Activated T-cell treated with anti-CD3 and anti-CD28 coated beads for 24 hours (primary cell): ENCODE data around the gene CHST9.
"Not testable (repeated sequence)": the region's sequence is repeated elsewhere in the genome, so short reads cannot be mapped to it uniquely, and the experiment has no call there.

Experiments used
- DNase-seq: peaks from one replicate; pipeline ENCODE4 v3.0.0-alpha.2; 2020; ENCODE audit warnings: low read depth

CHST9 gene

GRCh38 chr18:27171993-27172392 is 13.1 kb downstream of the CHST9 start:
- no peak for DNase-seq

DNA sequence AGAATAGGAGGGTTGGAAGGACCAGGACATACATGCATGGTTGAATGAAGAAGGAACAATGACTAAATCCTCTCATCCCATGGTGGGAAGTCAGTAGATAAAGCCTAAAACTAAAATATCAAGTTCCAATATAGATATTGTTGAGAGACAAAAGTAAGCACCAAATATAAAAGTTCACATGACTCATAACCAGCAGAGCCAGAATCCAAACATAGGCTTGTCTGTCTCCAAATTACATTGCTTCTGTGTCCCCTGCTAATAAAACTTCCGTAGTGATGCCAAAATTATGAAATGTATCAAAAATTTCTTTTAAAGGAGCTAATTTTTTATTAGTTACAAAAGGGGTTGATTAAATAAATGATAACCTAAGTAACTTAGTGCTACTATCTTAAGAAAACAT is 19.7 kb downstream of the CHST9 start:
- DNase-seq = no peak

DNA sequence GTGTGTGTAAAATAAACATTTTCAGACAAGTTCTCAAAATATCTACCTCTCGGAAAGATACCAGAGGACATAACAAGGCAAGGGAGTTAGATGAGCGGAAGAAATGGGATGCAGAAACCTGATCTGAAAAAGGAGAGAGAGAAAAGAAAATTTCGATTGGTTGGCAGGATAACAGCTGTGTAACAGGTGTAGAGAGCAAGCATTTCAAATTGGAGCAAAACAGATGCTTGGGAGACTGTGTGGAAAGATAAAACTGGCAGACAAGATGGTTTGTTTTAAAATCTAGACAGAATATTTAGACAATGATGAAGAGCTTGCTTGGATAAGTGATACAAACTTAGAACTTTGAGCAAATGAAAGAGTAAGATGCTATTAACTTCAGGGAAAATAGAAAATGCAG is 20.2 kb downstream of the CHST9 start:
- no peak for DNase-seq

GRCh38 chr18:27163197-27163716 is 21.9 kb downstream of the CHST9 start:
- DNase-seq = not testable (repeated sequence)

DNA sequence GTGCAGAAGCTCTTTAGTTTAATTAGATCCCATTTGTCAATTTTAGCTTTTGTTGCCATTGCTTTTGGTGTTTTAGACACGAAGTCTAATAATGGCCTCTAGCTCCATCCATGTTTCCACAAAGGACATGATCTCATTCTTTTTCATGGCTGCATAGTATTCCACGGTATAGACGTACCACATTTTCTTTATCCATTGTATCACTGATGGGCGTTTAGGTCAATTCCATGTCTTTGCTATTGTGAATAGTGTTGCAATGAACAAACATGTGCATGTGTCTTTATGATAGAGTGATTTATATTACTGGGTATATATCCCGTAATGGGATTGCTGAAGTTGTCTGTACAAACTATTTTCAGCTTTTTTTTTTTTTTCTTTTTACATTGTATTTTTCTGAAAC is 35.9 kb downstream of the CHST9 start:
- not testable (repeated sequence) for DNase-seq

GRCh38 chr18:27144672-27145071 is 40.4 kb downstream of the CHST9 start:
- DNase-seq = no peak

DNA sequence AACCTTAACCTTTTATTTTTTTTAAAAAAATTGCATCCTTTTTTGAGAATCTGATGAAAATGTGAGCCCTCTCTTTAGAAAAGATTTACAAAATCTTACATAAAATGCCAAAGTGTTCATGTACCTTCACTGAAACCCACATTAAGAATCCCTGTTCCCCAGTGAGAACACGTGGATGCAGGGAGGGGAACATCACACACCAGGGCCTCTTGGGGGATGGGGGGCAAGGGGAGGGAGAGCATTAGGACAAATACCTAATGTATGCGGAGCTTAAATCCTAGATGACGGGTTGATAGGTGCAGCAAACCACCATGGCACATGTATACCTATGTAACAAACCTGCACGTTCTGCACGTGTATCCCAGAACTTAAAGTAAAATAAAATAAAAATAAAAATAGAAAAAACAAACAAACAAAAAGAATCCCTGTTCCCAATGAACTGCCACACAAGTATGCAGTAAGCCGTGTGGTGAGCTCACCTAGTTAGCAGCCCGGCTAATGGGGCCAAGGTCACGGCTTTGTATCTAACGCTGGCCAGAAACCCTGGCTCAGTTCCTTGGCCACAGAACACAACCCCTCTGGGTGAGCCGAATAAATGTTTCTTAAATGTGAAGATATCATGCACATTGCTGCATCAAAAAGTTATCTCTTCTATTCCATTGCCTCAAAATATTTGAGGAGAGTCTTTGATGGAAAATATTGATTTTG is 41.4 kb downstream of the CHST9 start:
- DNase-seq = no peak

GRCh38 chr18:27142891-27143290 is 42.2 kb downstream of the CHST9 start:
- DNase-seq = no peak

DNA sequence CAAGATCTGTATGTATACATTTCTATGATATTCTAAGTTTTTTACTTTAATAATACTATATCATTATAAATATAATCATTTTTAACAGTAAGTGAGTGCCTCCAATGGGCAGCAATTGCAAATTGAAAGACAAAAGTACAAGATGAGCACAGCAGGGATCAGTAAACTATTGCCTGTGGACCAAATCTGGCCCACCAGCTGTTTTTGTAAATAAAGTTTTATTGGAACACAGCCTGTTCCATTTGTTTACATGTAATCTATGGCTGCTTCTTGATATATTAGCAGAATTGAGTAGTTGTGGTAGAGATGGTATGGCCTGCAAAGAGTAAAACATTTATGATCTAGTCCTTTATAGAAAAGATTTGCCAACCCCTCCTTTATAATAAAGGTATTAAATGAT is 43.2 kb downstream of the CHST9 start:
- no peak for DNase-seq

DNA sequence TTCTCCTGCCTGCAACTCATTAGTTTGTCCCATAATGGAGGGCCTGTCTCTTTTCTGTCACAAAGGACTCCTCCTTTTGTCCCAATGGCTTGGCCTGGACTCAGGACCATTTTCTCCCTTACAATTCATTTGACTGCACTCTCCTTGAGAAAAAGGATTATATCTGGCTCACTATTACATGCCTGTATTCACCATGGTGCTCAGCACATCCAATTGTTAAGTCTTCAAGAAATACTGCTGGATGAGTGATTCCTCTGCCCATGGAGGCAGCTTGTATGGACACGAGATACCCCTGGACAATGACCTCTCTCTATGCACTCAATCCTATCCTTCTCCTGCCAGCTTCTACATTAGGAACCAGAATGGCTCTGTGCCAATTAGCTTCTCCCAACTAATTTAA is 47.0 kb downstream of the CHST9 start:
- no peak for DNase-seq

DNA sequence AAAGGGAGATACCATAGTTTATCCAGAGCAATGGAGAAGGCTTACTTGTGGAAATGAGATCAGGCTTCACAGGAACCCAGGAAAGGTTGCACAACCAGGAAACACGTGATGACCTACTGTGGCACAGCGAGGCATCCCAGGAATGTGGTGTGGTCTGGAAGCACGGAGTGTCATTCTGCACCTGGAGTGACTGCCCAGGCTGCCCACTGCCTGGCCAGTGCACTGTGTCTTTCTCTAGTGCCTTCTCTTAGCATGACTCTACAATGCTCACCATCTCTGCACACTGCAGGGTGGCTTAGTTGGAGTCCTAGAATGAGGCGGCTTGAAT is 48.9 kb downstream of the CHST9 start:
- DNase-seq = no peak

DNA sequence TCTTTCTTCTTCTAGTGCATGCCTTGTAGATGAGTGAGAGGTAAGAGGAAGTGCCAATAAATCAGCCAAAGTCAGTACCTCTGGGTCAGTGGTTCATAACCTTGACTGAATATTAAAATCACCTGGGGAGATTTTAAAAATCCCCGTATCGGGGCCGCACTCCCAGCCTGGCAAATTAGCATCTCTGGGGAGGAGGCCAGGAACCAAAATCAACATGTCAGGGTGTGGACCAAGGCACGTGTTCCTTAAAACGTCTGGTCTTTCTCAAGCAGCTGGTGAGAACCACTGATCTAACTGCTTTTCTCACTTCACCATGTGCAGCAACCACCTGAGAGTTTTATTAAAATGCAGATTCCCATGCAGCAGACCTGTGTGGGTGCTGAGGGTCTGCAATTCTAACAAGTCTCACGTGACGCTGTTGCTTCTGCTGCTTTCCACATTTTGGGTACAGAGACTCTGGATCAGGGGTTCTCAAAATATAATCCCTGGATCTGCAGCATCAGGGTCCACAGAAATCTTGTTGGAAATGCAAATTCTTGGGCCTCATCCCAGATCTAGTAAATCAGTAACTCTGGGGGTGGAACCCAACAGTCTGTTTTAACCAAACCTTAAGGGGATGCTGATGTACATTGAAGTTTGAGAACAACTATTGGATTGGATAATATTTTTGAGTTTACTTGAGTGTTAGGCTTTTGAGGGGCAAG is 49.5 kb downstream of the CHST9 start:
- DNase-seq = no peak

GRCh38 chr18:27130065-27130630 is 55.0 kb downstream of the CHST9 start:
- DNase-seq = no peak

DNA sequence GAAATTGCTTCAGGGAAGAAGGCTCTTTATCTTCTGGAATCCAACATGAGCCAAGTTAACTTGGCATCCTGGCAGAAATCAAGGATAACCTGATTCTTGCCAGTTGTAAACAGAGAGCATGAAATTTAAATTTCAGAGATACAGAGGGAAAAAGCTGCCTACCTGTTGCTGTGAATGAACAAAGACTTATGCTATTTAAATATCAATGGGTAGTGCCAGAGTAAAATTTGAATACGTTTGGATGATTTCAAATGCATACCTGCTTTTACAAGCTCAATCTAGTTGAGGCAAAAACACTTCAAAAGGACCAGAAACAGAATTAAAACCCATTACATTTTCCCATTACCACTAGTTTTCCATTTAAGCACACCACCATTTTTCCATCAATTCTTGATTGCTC is 60.9 kb downstream of the CHST9 start:
- no peak for DNase-seq

DNA sequence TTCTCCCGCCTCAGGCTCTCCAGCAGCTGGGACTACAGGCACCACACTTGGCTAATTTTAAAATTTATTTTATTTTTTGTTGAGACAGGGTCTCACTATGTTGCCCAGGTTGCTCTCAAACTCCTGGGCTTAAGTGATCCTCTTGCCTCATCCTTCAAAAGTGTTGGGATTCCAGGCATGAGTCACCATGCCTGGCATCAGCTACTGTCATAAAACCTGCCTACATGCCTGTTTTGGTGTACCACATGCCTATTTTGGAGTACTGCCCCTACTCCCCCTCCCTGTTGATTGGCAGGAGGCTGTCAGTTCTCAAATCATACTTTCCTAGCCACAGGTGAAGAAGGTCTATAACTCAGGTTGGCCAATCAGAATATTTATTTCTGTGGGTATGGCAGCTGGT is 64.0 kb downstream of the CHST9 start:
- DNase-seq = no peak

- DNase-seq = no peak
These were observed 64.9 kb downstream of the CHST9 start for GRCh38 chr18:27120246-27120645.

- no peak for DNase-seq
These were observed 66.1 kb downstream of the CHST9 start for GRCh38 chr18:27118973-27119372.

- no peak for DNase-seq
These were observed 70.3 kb downstream of the CHST9 start for GRCh38 chr18:27114842-27115241.

GRCh38 chr18:27113358-27113757 is 71.8 kb downstream of the CHST9 start:
- no peak for DNase-seq

GRCh38 chr18:27110319-27110718 is 74.8 kb downstream of the CHST9 start:
- no peak for DNase-seq

GRCh38 chr18:27109451-27109850 is 75.7 kb downstream of the CHST9 start:
- no peak for DNase-seq

DNA sequence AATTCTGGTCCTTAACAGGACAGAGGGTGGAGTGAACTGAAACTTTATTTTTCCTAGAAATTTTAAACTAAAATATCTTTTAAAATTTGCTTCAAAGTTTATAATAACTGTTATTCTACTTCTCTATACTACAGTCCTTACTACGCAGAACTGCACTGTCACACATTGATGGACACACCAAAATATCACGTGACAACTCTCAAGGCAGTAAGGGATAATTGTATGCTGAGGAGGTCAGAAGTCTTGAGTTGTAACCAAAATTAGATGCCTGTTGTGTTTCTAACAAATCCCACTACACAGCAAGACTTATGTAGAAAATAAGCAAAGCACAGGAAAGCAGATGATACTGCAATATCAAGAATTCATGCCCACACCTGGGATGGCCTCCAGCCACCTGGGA is 76.3 kb downstream of the CHST9 start:
- DNase-seq = no peak

- DNase-seq = no peak
These were observed 80.4 kb downstream of the CHST9 start for GRCh38 chr18:27104743-27105142.

DNA sequence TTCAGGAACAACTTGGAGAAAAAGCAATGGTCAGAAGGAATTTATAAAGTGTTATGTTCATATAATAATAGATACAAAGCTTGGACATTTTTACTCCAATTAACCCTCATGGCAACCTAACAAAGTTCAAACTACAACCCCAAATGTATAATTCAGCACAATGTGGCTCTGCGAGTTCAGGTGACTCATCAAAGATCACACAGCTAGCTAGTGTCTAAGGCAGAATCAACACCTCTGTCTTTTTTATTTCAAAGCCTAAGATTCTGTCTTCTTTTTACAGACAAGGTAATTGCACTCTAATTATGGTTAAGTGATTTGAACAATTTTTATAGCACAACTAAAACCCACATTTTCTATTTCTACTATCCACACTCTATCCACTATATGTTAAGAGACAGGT is 90.5 kb downstream of the CHST9 start:
- no peak for DNase-seq
